Heart left ventricle (tissue), 13 donors: Measurements from ENCODE around the gene PRSS50.

Experiments used
- CTCF ChIP-seq, 12 donors: fragments of 200-600 bp; sonication (generic) in 4 of 12; IDR thresholded peaks; one replicate each; pipeline versions ENCODE4 v1.5.0 to v1.8.0; 2018 to 2022; ENCODE audit warnings: antibody characterized with exemption in 12 of 12, mild to moderate bottlenecking in 5 of 12
- POLR2A ChIP-seq, 2 donors: fragments of 450-650 bp; IDR thresholded peaks; one replicate each; pipeline ENCODE4 v1.6.1; 2017; ENCODE audit warnings: antibody characterized with exemption in 2 of 2, mild to moderate bottlenecking in 2 of 2, moderate library complexity in 2 of 2
- donor health status: ischemic (EF 13 %, LVEDD 7.1; RV severe dilation, severe dysfunction).
- donor health status: DM: no; HTN: yes; CAD: no.
- donor health status: DM: no; HTN: no; CAD: no.
- donor health status: ischemic (EF 25% LVEDD 6.9; RV normal size, moderate dysfunction).
- donor health status: ischemic (EF 25% LVEDD 5.7; RV mildly dilated, moderate dysfunction).
- donor health status: ischemic (EF 35%, LVEDD 5.7; RV mildly dilated, moderate dysfunction).
- donor health status: nonischemic (EF 11% LVEDD 7.7; RV severe dilation, severe dysfunction).
- donor health status: DM: yes; HTN: yes; CAD: no.
- donor health status: PGD.
- donor health status: ischemic (EF 29% LVEDD 5.4; RV normal size, mild dysfunction).
- donor health status: nonischemic (EF 23%, LVEDD 6.1; RV moderate dilation, normal function).

DNA sequence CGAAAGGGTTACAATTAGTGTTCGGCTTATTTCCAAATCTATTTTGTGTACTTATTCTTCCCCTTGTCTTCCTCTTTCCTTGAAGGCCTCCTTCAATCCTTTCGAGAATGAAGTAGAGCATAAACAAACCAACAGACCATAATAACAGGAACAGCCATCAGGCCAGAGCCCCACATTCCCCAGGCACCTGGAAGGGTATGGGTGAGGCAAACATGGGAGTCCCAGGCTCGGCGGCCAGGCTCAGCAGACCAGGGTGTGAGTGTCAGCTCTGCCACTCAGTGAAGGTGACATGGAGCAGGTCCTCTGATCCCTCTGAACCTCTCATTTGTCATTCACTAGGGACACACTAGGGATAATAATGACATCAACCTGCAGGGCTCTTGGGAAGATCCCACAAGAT is 38.0 kb downstream of the PRSS50 start:
- TF ChIP-seq CTCF (IDR thresholded peaks at IDR 0.05), result no peak
- TF ChIP-seq POLR2A (IDR thresholded peaks at IDR 0.05), result no peak
